GM19324 (cell line): Measurements from ENCODE around the gene LRRC70.
A peak's percentile ranks its signal among the peaks of the same experiment; 100 is the strongest.
"Not testable (repeated sequence)": the region's sequence is repeated elsewhere in the genome, so short reads cannot be mapped to it uniquely, and the experiment has no call there.

ENCODE experiments used
- ATAC-seq: cut with Tn5 transposase; IDR thresholded peaks from one replicate; pipeline ENCODE4 v1.9.1; 2021; ENCODE audit warnings: mild to moderate bottlenecking, moderate library complexity; ENCODE audit not compliant: unreplicated experiment, low FRiP score

Gene LRRC70

DNA sequence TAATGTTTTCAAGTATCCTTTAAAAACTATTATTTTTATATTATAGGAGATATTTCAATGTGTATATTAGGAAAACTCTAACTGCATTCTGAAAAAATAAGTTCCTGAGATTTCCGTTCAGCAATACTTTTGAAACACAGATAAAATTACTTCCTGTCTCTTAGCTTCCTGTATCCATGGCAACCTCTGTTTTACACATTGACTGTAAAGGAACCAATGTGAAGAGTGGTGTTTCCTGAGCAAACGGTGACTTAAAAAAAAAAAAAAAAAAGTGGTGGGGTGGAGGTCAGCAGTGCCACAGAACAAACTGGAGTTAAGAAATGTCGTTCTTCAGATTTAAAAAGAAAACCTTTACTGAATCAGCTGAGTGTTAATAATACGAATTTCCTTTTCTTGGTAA, at the start of gene LRRC70:
Gene LRRC70, plus strand, starts transcription at position 280 of the 400 bp plus-strand sequence. CDS start 620 bp downstream, outside the sequence.
- ATAC-seq: peak; percentile 63

DNA sequence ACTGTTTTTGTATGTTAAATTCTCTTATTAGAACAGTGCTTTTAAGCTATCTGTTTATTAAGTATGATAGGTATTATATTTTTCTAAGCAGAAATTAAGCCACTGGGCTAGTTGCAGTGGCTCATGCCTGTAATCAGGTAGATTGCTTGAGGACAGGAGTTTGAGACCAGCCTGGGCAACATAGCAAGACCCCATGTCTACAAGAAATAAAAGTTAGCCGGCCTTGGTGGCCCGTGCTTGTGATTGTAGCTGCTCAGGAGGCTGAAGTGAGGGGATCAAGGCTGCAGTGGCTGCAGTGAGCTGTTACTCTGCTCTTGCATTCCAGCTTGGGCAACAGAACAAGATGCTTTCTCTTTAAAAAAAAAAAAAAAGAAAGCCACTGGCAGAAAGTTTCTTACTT, 45.0 kb upstream of the LRRC70 start:
- no peak for ATAC-seq

- no peak for ATAC-seq
Observed at GRCh38 chr5:62534461-62535236, 44.0 kb upstream of the LRRC70 start.

DNA sequence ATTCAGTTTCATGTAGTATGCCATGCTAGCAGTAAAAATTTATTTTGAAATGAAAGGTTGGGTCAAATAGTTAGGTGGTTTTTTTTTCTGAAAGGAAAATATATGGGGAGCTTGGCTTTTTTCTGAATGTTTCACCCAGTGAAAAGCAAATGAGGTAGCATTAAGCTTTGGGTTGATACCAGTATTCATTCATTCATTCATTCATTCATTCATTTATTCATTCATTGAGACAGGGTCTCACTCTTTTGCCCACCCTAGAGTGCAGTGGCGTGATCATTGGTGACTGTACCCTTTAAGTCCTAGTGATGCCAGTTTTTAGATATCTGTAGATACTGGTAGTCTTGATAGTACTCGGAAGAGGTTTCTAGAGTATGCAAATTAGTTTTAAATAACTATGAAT, 42.4 kb upstream of the LRRC70 start:
- no peak for ATAC-seq

DNA sequence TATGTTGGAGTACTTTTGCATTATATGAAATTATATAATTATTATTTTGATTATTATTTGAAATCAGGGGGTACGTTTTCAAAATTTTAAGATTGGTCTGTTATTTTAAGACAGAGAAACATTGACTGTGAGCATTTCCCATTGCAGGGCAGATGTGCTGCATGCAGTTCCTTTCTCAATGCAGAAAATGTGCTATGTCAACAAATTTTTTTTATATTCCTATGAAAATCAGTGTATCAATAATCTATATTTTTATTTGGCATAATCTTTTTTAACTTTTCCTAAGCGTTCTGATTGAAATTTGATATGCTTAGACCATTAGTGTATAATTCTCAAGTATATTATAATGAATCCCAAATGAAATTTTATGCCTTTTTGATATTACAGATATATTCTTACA, 41.8 kb upstream of the LRRC70 start:
- ATAC-seq: no peak

DNA sequence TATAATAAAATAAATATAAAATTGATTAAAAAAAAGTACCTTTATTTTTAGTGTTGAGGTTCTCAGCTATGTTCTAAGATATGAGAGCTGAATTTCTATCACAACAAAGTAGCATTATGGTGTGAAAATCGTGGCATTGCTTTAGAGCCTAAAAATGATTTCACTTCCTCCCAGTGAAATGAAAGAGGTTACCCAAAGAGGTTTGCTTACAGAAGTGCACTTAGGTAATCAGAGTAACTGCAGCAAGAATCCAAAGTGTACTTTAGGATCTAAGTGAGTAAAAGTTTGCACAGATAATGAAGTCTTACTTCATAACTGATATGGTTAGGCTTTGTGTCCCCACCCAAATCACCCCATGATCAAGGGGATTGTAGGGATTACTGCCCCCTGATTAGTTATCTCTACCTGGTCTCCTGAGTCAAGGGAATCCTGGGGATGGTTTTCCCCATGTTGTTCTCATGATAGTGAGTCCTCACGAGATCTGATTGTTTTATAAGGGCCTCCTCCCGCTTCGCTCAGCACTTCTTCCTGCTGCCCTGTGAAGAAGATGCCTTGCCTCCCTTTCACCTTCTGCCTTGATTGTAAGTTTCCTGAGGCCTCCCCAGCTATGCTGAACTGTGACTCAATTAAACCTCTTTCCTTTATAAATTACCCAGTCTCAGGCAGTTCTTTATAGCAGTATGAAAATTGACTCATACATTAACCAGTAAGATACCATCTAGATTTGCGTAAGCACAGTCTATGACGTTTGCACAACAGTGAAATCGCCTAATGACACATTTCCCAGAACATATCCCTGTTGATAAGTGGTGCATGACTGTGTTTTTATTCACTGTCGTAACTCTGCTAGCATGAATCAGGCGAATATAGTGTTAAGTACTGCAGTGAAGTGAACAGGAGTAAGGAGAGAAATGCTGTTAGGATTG, 40.3 kb upstream of the LRRC70 start:
- no peak for ATAC-seq

- no peak for ATAC-seq
Observed at GRCh38 chr5:62542720-62543119, 35.9 kb upstream of the LRRC70 start.

GRCh38 chr5:62547945-62548630, 30.5 kb upstream of the LRRC70 start:
- ATAC-seq: no peak

DNA sequence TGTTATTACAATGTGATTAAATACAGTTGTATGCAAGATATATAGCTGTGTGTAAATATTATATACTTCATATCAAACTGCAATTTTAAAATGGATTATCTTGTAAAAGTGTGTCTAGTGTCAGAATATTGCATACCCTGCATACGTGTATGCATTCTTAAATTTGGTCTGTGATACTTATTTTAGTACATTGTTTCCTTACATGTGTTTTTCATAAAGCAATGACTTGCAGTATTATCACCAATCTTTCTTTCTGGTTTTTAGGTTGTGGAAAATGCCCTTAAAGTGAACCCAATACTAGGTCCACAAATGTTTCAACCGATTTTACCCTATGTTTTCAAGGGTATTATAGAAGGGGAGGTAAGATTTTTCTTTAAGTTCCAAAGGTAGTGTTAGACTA, 28.5 kb upstream of the LRRC70 start:
- no peak for ATAC-seq

GRCh38 chr5:62555930-62556329, 22.7 kb upstream of the LRRC70 start:
- no peak for ATAC-seq

GRCh38 chr5:62558941-62559340, 19.7 kb upstream of the LRRC70 start:
- no peak for ATAC-seq

DNA sequence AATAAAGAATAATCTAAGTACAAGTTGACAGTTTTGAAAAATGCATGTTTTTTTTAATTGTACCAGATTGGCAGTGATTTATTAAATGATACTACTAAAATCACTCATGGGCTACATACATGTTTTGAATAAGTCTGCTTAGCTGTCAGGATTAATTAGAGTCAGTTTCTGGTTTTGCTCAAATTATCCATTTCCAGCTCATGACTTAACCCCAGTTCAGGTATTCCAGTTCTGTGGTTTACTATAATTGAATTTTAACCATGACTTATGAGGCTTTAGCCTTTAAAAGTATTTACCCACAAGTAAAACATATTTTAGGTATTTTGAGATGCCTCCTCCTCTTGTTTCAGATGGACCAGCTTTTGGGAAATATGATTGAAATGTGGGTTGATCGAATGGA, 17.8 kb upstream of the LRRC70 start:
- ATAC-seq: no peak

DNA sequence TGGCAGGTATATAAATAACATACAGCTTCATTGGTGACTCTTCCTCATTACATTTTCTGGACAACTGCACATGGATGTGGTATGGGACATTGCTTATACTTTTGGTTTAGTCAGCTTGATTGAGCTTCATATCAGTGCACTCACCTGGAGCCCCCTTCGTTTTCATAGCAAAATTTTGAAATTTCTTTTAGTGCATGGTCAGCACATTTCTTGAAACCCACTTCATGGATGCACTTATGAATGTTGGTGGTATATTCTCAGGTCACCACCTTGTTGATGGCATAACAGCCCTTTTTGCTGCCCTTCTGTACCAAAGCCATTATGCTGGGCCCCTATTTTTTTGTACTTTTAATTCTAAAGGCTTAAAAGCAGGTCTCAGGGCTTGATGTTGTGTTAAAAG, 16.7 kb upstream of the LRRC70 start:
- ATAC-seq: no peak

DNA sequence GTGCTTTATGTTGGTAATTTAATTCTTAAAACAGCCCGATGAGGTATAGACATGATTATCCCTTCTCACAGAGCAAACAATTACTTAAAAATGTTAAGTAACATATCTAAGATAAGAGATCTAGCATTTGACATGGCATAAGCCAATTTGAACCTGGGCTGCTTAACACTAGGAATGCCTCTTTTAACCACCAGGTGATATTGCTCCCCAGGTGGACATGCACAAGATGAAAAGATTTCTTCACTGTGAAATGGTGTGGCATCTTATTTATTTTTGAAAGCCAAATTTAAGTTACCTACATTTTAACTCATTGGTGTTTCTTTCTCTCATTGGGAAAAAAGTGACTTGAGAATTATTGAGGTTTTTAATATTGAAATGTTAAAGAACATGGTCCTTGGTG, 15.8 kb upstream of the LRRC70 start:
- no peak for ATAC-seq

GRCh38 chr5:62564101-62564500, 14.5 kb upstream of the LRRC70 start:
- ATAC-seq: no peak

DNA sequence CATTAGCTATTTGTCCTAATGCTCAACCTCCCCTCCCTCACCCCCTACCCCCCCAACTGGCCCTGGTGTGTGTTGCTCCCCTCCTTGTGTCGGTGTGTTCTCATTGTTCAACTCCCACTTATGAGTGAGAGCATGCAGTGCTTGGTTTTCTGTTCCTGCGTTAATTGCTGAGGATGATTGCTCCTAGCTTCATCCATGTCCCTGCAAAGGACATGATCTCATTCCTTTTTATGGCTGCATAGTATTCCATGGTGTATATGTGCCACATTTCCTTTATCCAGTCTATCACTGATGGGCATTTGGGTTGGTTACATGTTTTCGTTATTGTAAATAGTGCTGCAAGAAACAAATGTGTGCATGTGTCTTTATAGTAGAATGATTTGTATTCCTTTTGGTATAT, 12.9 kb upstream of the LRRC70 start:
- not testable (repeated sequence) for ATAC-seq

GRCh38 chr5:62568143-62568542, 10.5 kb upstream of the LRRC70 start:
- no peak for ATAC-seq

GRCh38 chr5:62568800-62569432, 9.7 kb upstream of the LRRC70 start:
- no peak for ATAC-seq

- ATAC-seq: no peak
Observed at GRCh38 chr5:62569470-62569869, 9.1 kb upstream of the LRRC70 start.

DNA sequence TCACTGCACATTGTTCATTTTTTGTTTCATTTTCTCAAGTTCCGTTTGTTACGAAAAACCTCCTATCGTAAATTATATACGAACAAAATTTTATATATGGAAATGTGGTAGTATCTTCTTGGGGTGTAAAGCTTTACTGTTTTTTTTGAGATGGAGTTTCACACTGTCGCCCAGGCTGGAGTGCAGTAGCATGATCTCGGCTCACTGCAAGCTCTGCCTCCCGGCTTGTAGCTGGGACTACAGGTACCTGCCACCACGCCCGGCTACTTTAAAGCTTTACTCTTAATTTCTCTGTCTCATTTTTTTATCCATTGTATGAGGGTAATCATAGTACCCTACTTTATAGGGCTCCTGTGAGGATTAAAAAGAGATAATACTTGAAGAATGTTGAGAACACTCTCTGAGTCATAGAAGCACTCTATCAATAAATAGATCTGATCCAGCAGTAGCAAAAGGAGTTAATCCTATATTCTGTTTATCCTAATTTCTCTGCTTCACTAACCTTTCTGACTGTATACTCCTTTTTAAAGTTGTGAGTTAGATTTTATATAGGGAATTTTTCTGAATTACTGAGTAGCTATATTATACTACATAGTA, 5.6 kb upstream of the LRRC70 start:
- no peak for ATAC-seq
